Stimulated activated CD4-positive, alpha-beta T cell treated with anti-CD3 and anti-CD28 coated beads, TNF-alpha, amount 100 ng/mL, for 1 hour (primary cell): ENCODE data around the gene IZUMO4.

Source experiments
- DNase-seq, 3 donors: peaks; one replicate each; pipeline ENCODE4 v3.0.0-alpha.2; 2020; ENCODE audit warnings: low read depth in 3 of 3, low spot score in 1 of 3

IZUMO4 gene

GRCh38 chr19:2058570-2059421, 37.9 kb upstream of the IZUMO4 start:
- DNase-seq: no peak

DNA sequence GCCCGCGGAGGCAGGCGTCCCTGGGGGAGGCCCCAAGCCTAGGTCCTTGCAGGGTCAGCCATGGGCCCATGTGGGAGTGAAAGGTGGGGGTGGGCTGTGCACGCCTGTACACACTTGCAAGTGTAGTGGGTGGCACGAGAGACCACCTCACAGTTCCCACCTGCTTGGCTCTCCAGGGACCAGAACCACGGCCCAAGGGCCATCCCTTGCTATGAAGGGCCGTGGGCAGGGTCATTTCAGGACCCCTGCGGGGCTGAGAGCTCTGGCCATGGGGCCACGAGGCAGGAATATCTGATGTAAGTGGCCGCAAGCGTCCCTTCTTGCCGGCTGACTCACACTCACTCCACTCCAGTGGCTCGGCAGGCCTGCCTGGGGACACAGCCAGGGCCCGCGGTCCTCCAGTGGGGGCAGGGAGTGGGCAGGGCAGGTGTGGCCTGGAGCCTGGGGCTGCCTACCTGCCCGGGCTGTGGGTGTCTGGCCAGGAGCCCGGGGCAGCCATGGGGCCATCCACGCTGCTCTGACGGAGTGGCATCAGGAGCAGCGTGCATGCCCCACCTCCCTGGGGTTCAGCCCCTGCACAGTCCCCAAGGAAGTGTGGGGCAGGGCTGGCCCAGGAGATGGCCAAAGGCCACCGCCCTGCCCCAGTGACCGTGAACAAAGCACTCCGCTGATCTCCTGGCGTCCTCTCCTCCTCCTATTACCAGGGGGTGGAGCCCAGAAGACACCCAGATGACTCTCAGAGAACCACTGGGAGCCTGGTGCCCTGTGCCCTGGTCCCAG, 37.1 kb upstream of the IZUMO4 start:
- DNase-seq: no peak

DNA sequence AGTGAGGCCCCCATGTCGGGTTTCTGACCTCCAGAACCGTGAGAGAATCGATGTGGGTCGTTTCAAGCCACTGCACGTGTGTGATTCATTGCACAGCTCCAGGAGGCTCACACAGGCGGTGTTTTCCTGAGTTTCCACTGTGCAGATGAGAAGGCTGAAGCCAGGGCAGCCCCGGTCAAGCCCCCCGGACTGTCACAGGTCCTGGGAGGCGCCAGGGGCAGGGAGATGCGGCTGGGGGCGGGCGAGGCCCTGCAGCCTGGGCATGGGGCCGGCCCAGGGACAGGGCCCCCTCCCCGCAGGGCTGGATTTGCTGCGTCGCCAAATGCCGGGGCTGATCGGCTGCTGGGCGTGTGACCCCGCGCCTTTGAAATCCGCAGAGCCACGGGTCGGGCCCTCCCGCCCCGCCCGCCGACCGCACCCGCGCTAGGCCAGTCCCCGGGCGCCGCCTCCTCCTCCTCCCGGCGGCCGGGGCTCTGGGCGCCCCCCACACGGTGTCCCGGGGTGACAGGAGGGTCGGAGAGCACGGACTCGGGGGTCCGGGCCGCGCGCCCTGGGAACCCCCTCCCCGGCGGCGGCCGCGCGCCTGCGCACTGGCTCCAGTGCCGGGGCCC, 35.7 kb upstream of the IZUMO4 start:
- DNase-seq: no peak

DNA sequence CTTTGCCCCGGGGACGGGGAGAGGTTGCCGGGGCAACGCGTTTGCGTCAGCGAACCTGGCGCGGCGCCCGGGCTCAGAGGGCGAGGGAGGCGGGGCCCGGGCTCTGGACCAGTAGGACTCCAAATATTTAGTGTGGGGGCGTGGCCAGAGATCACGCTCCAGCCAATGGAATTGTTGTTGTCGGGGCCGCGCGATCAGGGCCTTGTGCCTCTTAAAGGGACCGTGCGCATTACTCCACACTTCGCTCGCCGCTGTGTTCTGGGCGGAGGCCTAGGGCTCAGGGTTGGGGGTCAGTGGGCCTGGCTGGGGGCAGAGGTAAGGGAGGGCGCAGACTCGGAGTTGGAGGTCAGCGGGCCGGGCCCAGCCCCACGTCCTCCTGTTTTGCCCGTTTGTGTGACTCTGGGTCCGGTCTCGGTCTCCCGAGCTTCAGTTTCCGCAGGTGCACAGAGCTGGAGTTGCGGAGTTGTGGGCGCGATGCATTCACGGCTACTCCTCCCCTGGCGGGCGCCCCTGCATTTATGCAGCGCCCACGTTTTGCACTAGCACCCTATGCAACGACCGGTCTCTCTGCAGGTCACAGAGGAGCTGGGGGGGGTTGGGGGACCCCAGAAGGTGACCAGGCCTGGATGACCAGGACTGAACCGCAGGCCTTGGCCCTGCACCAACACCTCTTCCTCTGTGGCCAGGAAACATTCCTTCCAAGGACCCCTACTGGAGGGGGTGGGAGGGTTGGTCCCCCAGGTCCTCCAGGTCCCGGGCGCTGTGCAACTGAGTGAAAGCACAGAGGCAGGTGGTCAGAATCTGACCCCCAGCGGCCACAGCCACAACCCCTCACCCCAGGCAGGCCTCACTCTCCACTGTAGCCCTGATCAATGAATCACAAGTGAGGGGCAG, 35.0 kb upstream of the IZUMO4 start:
- peak; percentile 99 to 100 (median 100) for DNase-seq

DNA sequence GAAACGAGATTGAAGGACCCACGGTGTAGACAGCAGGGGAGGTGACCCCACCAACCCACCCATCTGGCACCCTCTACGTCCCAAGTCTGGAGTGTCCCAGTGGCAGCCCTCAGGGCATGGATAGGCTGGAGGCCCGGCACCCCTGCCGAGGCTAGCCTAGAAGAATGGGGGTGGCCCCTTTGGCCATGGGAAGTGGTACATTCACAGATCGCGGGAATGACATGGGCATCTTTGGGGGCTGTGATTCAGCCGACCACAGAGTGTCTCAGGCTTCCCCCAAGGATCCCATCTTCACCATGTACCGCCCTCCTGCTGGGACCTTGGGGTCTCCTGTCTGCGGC, 34.4 kb upstream of the IZUMO4 start:
- DNase-seq: no peak

- DNase-seq: no peak
Observed at GRCh38 chr19:2062770-2063169, 33.9 kb upstream of the IZUMO4 start.

DNA sequence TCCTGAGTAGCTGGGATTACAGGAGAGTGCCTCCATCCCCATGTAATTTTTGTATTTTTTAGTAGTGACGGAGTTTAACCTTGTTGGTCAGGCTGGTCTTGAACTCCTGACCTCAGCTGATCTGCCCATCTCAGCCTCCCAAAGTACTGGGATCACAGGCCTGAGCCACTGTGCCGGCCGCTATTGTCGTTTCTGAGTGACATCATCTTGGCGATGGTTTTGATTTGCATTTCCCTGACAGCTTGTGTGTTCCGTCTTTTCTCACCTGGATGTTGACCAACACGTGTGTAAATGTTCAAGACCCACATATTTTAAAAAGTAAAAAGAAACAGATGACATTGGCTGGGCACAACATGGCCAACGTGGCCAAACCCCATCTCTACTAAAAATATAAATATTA, 32.9 kb upstream of the IZUMO4 start:
- no peak for DNase-seq

GRCh38 chr19:2064395-2064787, 32.3 kb upstream of the IZUMO4 start:
- DNase-seq: no peak

- DNase-seq: no peak
Observed at GRCh38 chr19:2064788-2065524, 31.8 kb upstream of the IZUMO4 start.

- DNase-seq: no peak
Observed at GRCh38 chr19:2070436-2070827, 26.3 kb upstream of the IZUMO4 start.

- no peak for DNase-seq
Observed at GRCh38 chr19:2070986-2071673, 25.6 kb upstream of the IZUMO4 start.

GRCh38 chr19:2072757-2073551, 23.8 kb upstream of the IZUMO4 start:
- no peak for DNase-seq

GRCh38 chr19:2076526-2076944, 20.2 kb upstream of the IZUMO4 start:
- no peak for DNase-seq

GRCh38 chr19:2077398-2077797, 19.3 kb upstream of the IZUMO4 start:
- DNase-seq: no peak

DNA sequence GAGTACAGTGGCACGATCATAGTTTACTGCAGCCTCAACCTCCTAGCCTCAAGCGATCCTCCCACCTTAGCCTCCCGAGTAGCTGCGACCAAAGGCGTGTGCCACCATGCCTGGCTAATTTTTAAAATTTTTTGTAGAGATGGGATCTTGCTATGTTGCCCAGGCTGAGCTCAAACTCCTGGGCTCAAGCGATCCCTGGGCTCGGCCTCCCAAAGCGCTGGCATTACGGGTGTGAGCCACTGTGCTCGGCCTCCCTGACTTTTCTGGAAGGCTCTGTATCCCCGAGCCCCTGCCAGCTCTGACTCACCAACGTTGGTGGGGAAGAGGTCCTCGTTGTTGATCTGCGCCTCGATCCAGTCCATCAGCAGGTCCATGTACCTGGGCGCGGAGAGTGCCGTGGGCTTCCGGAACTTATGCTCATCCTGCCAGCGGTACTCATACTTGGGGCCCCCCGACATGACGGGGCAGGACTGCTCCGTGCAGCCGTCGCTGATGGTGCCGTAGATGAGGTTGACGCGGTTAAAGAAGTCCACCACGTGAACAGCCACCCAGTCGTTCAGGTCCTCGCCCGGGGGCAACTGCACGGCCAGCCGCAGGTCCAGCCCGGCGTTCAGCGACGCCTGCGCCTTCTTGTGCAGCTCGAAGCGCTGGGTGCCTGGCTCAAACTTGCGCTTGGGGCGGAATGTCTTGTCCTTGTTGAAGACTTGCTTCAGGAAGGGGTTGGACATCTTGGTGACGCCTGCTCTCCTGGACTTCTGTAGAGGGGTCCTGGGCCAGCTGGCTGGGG, 18.7 kb upstream of the IZUMO4 start:
- DNase-seq: no peak

DNA sequence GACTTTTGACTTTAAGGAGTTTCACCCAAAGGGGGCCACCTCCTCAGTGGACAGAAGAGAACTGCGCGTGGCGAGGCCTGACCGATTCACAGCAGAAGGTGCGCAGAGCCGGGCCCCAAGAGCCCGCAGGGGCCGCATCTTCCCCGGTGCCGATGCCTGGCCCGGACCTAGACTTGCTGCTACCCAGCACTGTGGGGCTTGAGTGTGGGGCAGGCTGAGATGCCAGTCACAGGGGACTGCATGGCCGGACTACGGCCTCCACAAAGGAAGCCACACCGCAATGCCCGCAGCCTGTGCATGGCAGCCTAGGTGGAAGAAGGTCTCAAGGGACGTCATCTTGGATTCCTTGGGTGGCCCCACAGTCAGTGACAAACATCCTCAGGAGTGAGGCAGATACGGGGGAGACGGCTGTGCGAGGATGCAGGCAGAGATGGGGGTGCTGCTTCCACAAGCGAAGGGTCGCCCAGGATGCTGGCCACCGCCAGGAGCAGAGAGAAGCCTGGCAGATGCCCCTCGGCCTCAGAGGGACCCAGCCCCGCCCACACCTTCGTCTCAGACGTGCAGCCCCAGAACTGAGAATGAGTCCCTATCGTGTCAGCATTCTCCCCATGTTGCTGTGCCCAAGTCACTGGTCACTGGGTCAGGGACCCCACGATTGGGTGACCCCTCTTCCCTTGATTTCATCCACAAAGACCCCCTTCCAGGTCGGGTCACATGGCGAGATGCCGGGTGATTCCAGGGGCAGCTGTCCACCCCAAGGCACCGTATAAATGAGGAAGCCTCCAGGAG, 17.4 kb upstream of the IZUMO4 start:
- DNase-seq: no peak

DNA sequence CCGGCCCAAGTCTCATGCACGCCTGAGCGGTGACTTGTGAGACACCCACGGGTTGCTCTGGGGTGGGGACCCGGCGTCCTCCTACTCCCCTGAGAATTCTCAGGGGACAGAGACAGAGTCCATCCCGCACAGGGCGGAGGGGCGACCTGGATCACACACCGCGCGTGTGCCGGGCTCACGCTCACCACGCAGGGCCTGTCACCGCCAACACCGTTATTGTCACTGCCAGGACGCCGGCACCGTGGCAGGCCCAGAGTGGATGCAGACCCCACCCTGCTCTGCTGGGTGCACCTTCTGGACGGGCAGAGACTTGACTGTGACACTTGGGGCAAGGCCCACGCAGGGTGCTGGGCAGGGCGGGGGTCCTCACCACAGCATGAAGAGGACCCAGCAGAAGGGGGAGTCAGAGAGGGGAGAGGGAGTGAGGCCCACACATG, 16.8 kb upstream of the IZUMO4 start:
- DNase-seq: no peak
